NOMO-1 (cell line): Measurements from ENCODE around the gene TTC39A.

ENCODE experiments used
- DNase-seq, 2 experiments: peaks; one replicate each; lab custom pipeline; 2025; ENCODE audit not compliant: unreplicated experiment in 2 of 2; lab: John Stamatoyannopoulos, UW

The TTC39A gene

GRCh38 chr1:51330331-51331201 is at the start of gene TTC39A:
TTC39A (minus strand) TSS chr1:51330562; CDS start chr1:51330477, 85 bp downstream.
- DNase-seq, result no peak

- no peak for DNase-seq
Measured at GRCh38 chr1:51378871-51379270, 48.5 kb upstream of the TTC39A start.

DNA sequence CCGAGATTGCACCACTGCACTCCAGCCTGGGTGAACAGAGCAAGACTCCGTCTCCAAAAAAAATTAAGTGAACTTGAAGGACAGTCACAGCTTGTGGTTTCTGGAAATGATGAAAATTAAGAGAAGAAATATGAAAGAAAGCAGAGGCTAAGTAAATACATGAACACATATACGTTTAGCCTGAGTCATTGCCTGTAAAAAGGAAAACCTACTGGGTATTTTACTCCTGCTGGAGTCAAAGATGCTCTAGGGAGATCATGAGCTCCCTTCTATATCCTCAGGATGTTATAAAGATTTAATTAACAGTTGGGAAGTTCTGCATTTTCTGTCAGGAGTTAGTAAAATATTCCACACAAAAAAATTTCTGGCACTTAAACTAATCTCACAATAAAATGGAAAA is 43.5 kb upstream of the TTC39A start:
- DNase-seq, result no peak

- no peak for DNase-seq
Measured at GRCh38 chr1:51372561-51372960, 42.2 kb upstream of the TTC39A start.

GRCh38 chr1:51369171-51369570 is 38.8 kb upstream of the TTC39A start:
- no peak for DNase-seq

DNA sequence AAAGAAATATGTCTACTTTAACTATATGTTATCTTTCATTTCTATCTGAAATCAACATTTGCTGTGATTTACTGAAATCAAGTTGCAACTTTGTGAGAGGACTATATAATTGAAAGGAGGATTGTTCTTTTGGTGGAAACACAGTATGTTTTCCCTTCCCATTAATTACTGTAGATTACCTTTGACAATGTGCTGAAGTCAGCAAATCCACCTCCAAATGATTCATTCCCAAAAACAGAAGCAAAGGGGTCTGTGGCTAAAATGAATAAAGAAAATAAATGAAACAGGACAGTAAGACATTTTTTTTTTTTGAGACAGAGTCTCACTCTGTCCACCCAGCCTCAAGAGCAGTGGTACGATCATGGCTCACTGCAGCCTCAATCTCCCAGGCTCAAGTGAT is 35.4 kb upstream of the TTC39A start:
- no peak for DNase-seq

DNA sequence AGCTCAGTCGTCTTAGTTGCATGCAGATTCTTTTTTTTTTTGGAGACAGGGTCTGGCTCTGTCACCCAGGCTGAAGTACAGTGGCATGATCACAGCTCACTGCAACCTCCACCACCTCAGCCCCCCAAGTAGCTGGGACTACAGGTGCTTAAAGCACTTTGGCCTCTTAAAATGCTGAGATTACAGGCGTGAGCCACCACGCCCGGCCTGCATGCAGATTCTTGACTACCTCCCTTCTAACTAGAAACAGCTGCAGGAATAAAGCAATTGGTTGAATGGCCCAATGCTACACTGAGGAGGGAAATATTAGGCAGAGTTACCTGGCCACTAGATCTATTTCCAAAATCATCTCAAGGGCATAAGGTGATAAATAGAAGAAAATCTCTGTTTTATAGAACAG is 29.5 kb upstream of the TTC39A start:
- no peak for DNase-seq

DNA sequence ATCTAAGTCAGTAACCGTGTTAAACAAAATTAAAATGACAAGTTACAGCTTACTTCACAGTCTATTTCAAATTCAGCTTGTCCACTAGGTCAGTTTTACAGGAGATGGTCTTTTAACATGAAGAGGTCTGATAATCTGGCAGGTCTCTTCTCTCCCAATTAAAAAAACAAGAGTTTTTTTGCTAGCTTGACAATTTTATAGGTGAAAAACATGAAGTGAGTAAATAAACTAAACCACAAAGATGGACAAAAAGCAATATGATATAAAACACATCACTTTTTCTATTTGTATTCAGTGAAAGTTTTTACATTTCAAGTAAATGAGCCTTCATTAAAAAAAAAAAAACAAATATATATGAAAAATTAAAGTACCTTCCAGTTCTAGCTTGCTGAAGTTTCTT is 25.0 kb upstream of the TTC39A start:
- no peak for DNase-seq

DNA sequence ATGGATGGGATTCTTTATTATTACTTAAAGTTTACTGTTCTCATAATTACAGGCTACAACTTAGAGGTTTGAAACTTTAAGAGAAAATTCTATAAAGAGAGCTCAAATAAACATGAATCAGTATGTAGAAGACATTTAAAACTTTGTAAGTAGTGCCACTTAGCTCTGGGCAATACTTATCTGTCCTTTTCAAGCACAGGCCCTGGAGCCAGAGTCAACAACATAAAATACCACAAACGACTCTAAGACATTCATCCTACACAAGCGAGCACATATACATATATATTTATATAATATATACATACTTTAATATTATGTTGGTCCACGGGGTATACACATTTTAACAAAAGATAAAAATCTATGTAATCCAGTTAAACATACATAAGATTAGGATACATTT is 24.1 kb upstream of the TTC39A start:
- DNase-seq, result no peak

DNA sequence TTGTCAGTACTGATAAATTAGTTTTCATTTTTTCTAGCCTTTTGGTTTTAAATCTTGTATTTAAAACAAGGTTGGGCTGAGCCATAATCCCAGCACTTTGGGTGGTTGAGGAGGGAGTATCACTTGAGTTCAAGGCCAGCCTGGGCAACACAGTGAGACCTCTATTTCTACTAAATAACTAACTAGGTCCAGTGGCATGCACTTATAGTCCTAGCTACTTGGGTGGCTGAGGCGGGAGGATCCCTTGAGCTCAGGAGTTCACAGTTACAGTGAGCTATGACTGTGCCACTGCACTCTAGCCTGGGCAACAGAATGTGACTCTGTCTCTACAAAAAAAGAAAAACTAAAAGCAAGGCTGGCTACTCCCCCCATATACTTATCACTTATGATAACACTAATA is 21.5 kb upstream of the TTC39A start:
- no peak for DNase-seq

- no peak for DNase-seq
Measured at GRCh38 chr1:51349862-51350261, 19.5 kb upstream of the TTC39A start.

- DNase-seq, result no peak
Measured at GRCh38 chr1:51348147-51348527, 17.8 kb upstream of the TTC39A start.

GRCh38 chr1:51347398-51348146 is 17.2 kb upstream of the TTC39A start:
- no peak for DNase-seq

DNA sequence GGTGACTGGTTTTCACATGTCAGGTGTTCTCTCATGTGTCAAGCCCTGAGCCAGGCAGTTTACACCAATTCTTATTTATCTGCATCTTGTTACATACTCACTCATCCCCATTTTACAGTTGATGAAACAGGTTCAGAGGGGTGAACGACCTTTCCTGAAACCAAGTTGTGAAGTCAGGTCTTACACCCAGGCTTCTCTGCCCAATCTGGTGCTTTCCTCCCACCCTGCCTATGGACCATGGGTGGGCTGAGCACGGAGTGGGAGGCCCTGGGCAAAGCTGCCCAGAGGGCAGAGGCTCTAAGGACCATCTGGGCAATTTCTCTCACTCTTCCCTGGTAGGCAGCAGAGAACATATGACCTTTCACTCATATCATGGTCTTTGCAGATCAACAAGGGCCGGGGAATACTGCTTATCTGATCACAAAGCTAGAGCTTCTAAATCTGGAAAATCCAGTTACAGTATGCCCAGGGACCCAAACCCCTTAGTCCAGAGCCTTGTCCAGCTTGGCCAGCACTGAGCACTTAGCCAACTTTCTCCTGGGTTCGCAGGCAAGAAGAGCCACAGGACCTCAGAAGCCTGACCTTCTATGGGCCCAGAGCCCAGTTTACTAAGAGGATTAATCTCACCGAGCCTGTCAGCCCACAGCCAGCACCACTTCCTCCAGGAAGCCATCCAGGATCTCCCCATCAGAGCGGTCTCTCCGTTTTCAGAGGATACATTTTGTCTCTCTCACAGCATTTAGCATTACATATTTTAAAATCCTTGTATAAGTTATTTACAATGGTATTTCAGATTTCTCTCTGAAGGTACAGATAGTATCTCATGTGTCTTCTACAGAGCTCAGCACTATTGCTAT is 16.0 kb upstream of the TTC39A start:
- no peak for DNase-seq

- DNase-seq, result no peak
Measured at GRCh38 chr1:51345300-51345687, 14.9 kb upstream of the TTC39A start.

DNA sequence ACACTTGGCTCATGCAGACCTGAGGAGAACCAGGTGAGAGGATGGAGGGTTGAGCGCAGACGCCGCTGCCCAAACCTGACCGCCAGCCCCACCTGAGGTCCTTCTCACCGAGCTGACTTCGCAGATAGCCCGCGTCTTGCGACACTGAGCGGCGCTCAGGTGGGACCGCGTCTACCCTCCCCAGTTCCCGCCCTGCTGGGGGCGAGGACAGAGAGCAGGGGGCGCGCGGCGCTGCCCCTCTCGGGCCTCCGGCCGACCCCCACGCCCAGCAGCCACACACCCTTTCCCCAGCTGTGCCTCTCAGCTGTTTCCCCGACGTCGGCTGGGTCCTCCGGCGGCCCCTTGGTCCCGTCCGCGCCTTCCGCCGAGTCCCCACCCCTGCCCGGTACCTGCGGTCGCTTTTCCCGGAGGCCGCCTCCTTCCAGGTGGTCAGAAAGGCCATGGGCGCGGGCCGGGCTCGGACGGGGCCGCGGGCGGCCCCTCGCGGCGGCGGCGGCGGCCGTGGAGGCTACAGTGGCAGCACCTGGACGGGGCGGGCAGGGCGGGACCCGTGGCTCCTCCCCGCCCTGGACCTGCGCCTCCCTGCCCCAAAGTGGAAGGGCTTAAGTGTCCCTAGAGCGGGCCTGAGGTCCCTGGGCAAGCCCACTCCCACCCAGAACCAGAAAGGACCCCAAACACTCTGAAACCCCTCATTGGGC is 14.4 kb upstream of the TTC39A start:
- no peak for DNase-seq

GRCh38 chr1:51344276-51344601 is 13.9 kb upstream of the TTC39A start:
- DNase-seq, result no peak

GRCh38 chr1:51343624-51344023 is 13.3 kb upstream of the TTC39A start:
- DNase-seq, result no peak

- no peak for DNase-seq
Measured at GRCh38 chr1:51342591-51343206, 12.3 kb upstream of the TTC39A start.

- DNase-seq, result peak; percentile 7 to 9
Measured at GRCh38 chr1:51341876-51342496, 11.6 kb upstream of the TTC39A start.
